Measurements from ENCODE around the gene ACAN. TPM values are rescaled to one million over a fixed set of nuclear protein-coding genes. Genes with fewer than 3 reads are reported as not detected.
"Not testable (repeated sequence)": the region's sequence is repeated elsewhere in the genome, so short reads cannot be mapped to it uniquely, and the experiment has no call there.

ACAN gene
- total RNA-seq, 1 donor from 2014 or later, result 176 TPM

- TF ChIP-seq, protein P1, sequence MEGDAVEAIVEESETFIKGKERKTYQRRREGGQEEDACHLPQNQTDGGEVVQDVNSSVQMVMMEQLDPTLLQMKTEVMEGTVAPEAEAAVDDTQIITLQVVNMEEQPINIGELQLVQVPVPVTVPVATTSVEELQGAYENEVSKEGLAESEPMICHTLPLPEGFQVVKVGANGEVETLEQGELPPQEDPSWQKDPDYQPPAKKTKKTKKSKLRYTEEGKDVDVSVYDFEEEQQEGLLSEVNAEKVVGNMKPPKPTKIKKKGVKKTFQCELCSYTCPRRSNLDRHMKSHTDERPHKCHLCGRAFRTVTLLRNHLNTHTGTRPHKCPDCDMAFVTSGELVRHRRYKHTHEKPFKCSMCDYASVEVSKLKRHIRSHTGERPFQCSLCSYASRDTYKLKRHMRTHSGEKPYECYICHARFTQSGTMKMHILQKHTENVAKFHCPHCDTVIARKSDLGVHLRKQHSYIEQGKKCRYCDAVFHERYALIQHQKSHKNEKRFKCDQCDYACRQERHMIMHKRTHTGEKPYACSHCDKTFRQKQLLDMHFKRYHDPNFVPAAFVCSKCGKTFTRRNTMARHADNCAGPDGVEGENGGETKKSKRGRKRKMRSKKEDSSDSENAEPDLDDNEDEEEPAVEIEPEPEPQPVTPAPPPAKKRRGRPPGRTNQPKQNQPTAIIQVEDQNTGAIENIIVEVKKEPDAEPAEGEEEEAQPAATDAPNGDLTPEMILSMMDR (IDR thresholded peaks at IDR 0.05), result no peak
- H3K4me1 Mint-ChIP-seq (ENCODE audit: low read depth), result peaks cover 27% of the 10 kb centered on the region
- no peaks in the 10 kb centered on the region for H3K36me3 Mint-ChIP-seq (ENCODE audit: low read depth)
- no peaks in the 10 kb centered on the region for H3K9me3 Mint-ChIP-seq (ENCODE audit: low read depth)
- no peak for DNase-seq (ENCODE audit: low spot score)
- H3K27ac Mint-ChIP-seq (ENCODE audit: unreplicated experiment), result no peak overlapping the region
- no peaks in the 10 kb centered on the region for H3K27me3 Mint-ChIP-seq (ENCODE audit: low read depth)
- no peak overlapping the region for H3K4me3 Mint-ChIP-seq (ENCODE audit: unreplicated experiment)
Measured at GRCh38 chr15:88917760-88918159, 114.5 kb downstream of the ACAN start.

DNA sequence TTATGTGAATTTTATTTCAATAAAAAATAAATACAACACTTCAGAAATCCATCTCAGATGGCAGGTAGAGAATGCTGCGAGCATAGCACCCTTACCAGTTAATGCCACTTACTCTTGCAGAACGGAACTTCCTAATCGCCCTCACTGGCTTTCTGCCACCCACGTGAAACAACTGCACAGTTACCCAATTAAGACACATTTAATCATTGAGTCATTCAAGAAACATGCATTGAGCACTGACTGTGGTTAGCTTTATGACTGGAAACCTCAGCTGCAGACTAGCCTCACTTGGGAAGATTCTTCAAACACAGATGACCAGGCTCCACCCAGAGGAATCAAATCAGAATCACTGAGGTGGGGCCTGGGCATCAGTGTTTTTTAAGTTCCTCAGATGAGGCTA is 115.5 kb downstream of the ACAN start:
- Mint-ChIP-seq H3K27ac (ENCODE audit: unreplicated experiment) (peak overlapping the region; percentile 98), H3K9me3 (ENCODE audit: low read depth) (no peaks in the 10 kb centered on the region), H3K36me3 (ENCODE audit: low read depth) (no peaks in the 10 kb centered on the region), H3K27me3 (ENCODE audit: low read depth) (no peaks in the 10 kb centered on the region), H3K4me1 (ENCODE audit: low read depth) (peaks cover 21% of the 10 kb centered on the region), H3K4me3 (ENCODE audit: unreplicated experiment) (no peak overlapping the region)
- TF ChIP-seq, protein P1 (IDR thresholded peaks at IDR 0.05), result no peak
- no peak for DNase-seq (ENCODE audit: low spot score)

DNA sequence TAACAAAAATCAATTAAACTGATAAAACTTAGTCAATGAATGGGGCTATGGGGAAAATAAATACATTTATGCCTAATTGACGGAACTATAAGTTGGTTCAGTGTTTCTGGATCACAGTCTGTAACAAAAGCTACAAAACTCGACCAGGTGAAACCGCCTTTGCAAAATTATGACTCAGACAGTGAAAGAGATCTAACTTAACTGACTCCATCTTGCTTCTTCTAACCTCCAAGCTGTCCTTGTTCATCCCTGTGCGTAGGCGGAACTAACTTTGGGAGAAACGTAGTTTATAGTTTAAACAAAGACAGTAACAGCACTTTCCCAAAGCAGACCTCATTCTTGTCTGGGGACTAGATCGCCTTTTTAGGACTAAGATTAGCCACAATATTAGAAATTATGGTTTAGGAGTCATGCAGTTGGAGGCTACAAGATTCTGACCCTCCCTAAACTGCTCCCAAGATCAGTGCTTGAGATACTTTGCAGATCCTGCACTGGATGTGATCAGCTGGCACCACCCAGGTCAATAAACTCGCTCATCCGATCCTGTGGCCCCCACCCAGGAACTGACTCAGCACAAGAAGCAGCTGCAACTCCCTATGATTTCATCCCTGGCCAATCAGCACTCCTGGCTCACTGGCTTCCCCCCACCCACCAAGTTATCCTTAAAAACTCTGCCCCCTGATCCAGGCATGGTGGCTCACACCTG is 117.1 kb downstream of the ACAN start:
- DNase-seq (ENCODE audit: low spot score), result no peak
- no peaks in the 10 kb centered on the region for H3K9me3 Mint-ChIP-seq (ENCODE audit: low read depth)
- no peak overlapping the region for H3K4me3 Mint-ChIP-seq (ENCODE audit: unreplicated experiment)
- no peaks in the 10 kb centered on the region for H3K36me3 Mint-ChIP-seq (ENCODE audit: low read depth)
- no peak overlapping the region for H3K27ac Mint-ChIP-seq (ENCODE audit: unreplicated experiment)
- peaks cover 21% of the 10 kb centered on the region for H3K4me1 Mint-ChIP-seq (ENCODE audit: low read depth)
- H3K27me3 Mint-ChIP-seq (ENCODE audit: low read depth), result no peaks in the 10 kb centered on the region
- TF ChIP-seq, protein P1 (IDR thresholded peaks at IDR 0.05), result no peak

GRCh38 chr15:88920892-88921435 is 117.7 kb downstream of the ACAN start:
- H3K36me3 Mint-ChIP-seq (ENCODE audit: low read depth), result not testable (repeated sequence)

More at GRCh38 chr15:88920892-88921435, 117.7 kb downstream of the ACAN start:
- H3K9me3 Mint-ChIP-seq (ENCODE audit: low read depth); H3K27ac Mint-ChIP-seq (ENCODE audit: unreplicated experiment); H3K27me3 Mint-ChIP-seq (ENCODE audit: low read depth); DNase-seq (ENCODE audit: low spot score); H3K4me3 Mint-ChIP-seq (ENCODE audit: unreplicated experiment): not testable (repeated sequence)
- H3K4me1 Mint-ChIP-seq (ENCODE audit: low read depth), result peaks cover 21% of the 10 kb centered on the region

Other genes with a start within 250 kb of the ACAN start
- gene AEN, start 182.1 kb upstream of the ACAN start, total RNA-seq, result 28.6 to 30.4 TPM (median 30.2 TPM) in 3 replicates
- 3.8 to 4.5 TPM (median 4.5 TPM) in 3 replicates for gene ISG20, start 164.4 kb upstream of the ACAN start, total RNA-seq
- gene HAPLN3, start 92.1 kb downstream of the ACAN start, total RNA-seq, result 29.9 to 78.2 TPM (median 73.7 TPM) in 3 replicates
- 154 to 305 TPM (median 287 TPM) in 3 replicates for gene MFGE8, start 109.9 kb downstream of the ACAN start, total RNA-seq